Adipocyte (in vitro differentiated cells): Measurements from ENCODE around the gene CNEP1R1.
A peak's percentile ranks its signal among the peaks of the same experiment; 100 is the strongest.
"Not testable (repeated sequence)": the region's sequence is repeated elsewhere in the genome, so short reads cannot be mapped to it uniquely, and the experiment has no call there.

Experiments
- DNase-seq: peaks from one replicate; pipeline ENCODE4 v3.0.0-alpha.2; 2015; ENCODE audit warnings: low read depth
- H3K27me3 ChIP-seq: replicated peaks from 2 replicates; pipeline ENCODE4 v1.7.0; 2013; ENCODE audit warnings: mild to moderate bottlenecking, low read length, moderate library complexity; ENCODE audit not compliant: control insufficient read depth, insufficient read depth
- H3K36me3 ChIP-seq: 2 replicates; pipeline ENCODE4 v1.7.0; 2013; ENCODE audit warnings: low read length, mild to moderate bottlenecking, moderate library complexity; ENCODE audit not compliant: control insufficient read depth, insufficient read depth, severe bottlenecking
- H3K4me1 ChIP-seq: 2 replicates; pipeline ENCODE4 v1.7.0; 2013; ENCODE audit warnings: mild to moderate bottlenecking, low read length, moderate library complexity; ENCODE audit not compliant: control insufficient read depth, insufficient read depth
- H3K4me3 ChIP-seq: 2 replicates; pipeline ENCODE4 v1.7.0; 2013; ENCODE audit warnings: mild to moderate bottlenecking, low read length, moderate library complexity
- H3K9ac ChIP-seq: 2 replicates; pipeline ENCODE4 v1.7.0; 2013; ENCODE audit warnings: mild to moderate bottlenecking, low read length, moderate library complexity
- H3K9me3 ChIP-seq: 2 replicates; pipeline ENCODE4 v1.7.0; 2013; ENCODE audit warnings: mild to moderate bottlenecking, low read length, moderate library complexity; ENCODE audit not compliant: control insufficient read depth

Gene CNEP1R1

DNA sequence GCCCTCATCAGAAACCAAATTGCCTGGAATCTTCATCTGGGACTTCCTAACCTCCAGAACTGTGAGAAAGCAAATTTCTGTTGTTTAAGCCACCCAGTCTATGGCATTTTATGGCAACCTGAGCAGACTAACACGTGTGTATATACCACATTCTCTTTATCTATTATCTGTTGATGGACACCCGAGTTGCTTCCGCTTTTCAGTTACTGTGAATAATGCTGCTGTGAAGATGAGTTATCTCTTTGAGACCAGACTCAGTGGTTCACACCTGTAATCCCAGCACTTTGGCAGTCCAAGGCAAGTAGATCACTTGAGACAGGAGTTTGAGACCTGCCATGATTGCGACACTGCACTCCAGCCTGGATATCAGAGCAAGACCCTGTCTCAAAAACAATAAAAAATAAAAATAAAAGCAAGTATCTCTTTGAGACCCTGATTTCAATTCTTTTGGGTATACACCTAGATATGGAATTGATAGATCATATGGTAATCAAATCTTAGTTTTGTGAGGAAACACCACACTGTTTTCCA is 27.2 kb upstream of the CNEP1R1 start:
- Histone ChIP-seq H3K9me3 (peaks cover 7% of the 10 kb centered on the region), H3K27me3 (peaks cover 20% of the 10 kb centered on the region), H3K4me1 (no peaks in the 10 kb centered on the region), H3K4me3 (no peak overlapping the region), H3K9ac (no peak overlapping the region), H3K36me3 (no peaks in the 10 kb centered on the region)
- no peak for DNase-seq

DNA sequence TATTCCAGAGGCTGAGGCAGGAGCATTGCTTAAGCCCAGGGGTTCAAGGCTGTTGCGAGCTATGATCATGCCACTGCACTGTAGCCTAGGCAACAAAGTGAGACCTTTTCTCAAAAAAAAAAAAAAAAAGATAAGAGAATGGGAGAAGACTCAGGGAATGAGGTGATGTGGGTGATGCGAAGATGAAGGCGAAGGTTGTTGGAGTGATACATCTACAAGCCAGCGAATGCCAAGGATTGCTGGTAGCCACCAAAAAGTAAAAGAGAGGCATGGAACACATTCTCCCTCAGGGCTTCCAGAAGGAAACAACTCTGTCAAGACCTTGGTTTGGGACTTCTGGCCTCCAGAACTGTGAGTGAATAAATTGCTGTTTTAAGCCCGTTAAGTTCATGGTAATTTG is 26.0 kb upstream of the CNEP1R1 start:
- DNase-seq, result no peak
- Histone ChIP-seq H3K36me3 (no peaks in the 10 kb centered on the region), H3K9me3 (peaks cover 8% of the 10 kb centered on the region), H3K4me1 (no peaks in the 10 kb centered on the region), H3K27me3 (peaks cover 19% of the 10 kb centered on the region), H3K4me3 (no peak overlapping the region), H3K9ac (no peak overlapping the region)

DNA sequence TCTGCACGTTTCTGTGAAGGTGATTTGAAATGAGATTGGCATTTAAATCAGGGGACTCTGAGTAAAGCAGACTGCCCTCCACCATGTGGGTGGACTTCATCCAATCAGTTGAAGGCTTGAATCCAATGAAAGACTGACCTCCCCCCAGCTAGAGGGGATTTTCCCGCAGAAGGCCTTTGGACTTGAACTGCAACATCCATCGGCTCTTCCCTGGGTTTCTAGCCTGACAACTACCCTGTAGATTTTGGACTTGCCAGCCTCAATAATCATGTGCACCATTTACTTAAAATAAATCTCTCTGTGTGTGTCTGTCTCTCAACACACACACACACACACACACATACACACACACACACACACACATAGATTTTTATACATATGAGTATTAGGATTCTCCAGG is 23.9 kb upstream of the CNEP1R1 start:
- Histone ChIP-seq H3K36me3 (no peaks in the 10 kb centered on the region), H3K27me3 (peaks cover 5% of the 10 kb centered on the region), H3K4me1 (no peaks in the 10 kb centered on the region), H3K9me3 (peaks cover 13% of the 10 kb centered on the region), H3K4me3 (no peak overlapping the region), H3K9ac (no peak overlapping the region)
- DNase-seq, result no peak

DNA sequence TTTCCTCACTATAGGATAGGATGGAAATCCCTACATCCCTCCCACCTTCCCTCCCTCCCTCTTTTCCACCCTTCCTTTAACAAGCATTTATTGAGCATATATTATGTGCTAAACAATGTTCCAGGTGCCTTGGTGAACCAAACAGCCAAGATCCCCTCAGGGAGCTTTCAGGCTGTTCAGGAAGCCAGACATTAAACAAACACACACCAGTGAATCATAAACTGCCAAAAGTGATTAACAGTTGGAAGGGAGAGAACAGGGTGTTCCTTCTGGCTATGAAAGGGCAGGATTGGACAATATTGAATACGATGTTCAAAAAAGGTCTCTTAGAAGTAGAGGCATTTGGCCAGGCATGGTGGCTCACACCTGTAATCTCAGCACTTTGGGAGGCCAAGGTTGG is 22.8 kb upstream of the CNEP1R1 start:
- Histone ChIP-seq H3K36me3 (no peaks in the 10 kb centered on the region), H3K4me1 (no peaks in the 10 kb centered on the region), H3K9me3 (peaks cover 20% of the 10 kb centered on the region), H3K4me3 (no peak overlapping the region), H3K9ac (no peak overlapping the region), H3K27me3 (peaks cover 5% of the 10 kb centered on the region)
- no peak for DNase-seq

DNA sequence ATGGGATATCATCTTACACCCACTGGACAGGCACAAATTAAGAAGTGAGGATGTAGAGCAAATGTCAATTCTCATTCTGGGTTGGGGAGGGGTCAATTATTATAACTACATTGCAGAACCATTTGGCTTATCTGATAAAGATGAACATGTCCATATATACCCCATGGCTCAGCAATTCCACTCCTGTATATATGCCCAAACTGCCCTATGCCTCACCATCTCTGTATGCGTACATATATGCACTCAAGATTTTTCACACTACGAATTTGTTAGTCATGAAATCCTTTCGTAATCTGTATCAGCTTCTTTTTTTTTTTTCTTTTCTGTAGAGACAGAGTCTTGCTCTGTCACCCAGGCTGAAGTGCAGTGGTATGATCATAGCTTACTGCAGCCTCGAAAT is 20.8 kb upstream of the CNEP1R1 start:
- no peak for DNase-seq
- H3K9me3 ChIP-seq, result peaks cover 16% of the 10 kb centered on the region
- no peak overlapping the region for H3K9ac ChIP-seq
- H3K4me3 ChIP-seq, result no peak overlapping the region
- H3K36me3 ChIP-seq, result no peaks in the 10 kb centered on the region
- peaks cover 2% of the 10 kb centered on the region for H3K27me3 ChIP-seq
- no peaks in the 10 kb centered on the region for H3K4me1 ChIP-seq

DNA sequence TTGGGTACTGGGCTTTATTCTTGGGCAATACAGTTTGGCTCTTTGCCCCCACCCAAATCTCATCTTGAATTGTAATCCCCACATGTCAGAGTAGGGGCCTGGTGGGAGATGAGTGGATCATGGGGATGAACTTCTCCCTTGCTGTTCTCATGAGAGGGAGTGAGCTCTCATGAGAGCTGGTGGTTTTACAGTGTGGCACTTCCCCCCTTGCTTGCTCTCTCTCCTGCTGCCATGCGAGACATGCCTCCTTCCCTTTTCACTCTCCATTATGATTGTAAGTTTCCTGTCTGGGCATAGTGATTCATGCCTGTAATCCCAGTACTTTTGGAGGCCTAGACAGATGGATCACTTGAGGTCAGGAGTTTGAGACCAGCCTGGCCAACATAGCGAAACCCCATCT is 18.1 kb upstream of the CNEP1R1 start:
- no peak for DNase-seq
- peaks cover 16% of the 10 kb centered on the region for H3K9me3 ChIP-seq
- no peaks in the 10 kb centered on the region for H3K4me1 ChIP-seq
- H3K9ac ChIP-seq, result no peak overlapping the region
- H3K36me3 ChIP-seq, result no peaks in the 10 kb centered on the region
- H3K27me3 ChIP-seq, result no peaks in the 10 kb centered on the region
- no peak overlapping the region for H3K4me3 ChIP-seq

DNA sequence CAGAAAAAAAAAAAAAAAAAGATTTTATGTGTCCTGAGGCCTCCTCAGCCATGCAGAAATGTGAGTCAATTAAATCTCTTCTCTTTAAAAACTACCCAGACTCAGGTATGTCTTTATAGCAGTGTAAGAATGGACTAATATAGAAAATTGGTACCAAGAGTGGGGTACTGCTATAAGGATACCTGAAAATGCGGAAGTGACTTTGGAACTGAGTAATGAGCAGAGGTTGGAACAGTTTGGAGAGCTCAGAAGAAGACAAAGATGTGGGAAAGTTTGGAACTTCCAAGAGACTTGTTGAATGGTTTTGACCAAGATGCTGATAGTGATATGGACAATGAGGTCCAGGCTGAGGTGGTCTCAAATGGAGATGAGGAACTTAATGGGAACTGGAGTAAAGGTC is 17.3 kb upstream of the CNEP1R1 start:
- Histone ChIP-seq H3K9me3 (peaks cover 16% of the 10 kb centered on the region), H3K36me3 (no peaks in the 10 kb centered on the region), H3K27me3 (no peaks in the 10 kb centered on the region), H3K9ac (no peak overlapping the region), H3K4me1 (no peaks in the 10 kb centered on the region), H3K4me3 (no peak overlapping the region)
- DNase-seq, result no peak

DNA sequence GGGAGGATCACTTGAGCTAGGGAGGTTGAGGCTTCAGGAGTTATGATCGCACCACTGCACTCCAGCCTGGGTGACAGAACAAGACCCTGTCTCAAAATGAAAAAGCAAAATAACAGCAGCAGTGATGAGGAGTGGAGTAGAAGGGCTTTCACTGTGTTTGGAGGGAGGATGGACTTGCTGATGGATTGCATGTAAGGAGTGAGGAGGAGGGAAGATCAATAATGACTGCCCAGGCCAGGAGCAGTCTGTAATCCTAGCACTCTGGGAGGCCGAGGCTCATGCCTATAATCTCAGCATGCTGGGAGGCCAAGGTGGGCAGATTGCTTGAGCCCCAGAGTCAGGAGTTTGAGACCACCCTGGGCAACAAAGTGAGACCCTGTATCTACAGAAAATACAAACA is 14.8 kb upstream of the CNEP1R1 start:
- Histone ChIP-seq H3K27me3 (peaks cover 4% of the 10 kb centered on the region), H3K36me3 (no peaks in the 10 kb centered on the region), H3K9me3 (peaks cover 11% of the 10 kb centered on the region), H3K4me3 (no peak overlapping the region), H3K9ac (no peak overlapping the region), H3K4me1 (no peaks in the 10 kb centered on the region)
- no peak for DNase-seq

DNA sequence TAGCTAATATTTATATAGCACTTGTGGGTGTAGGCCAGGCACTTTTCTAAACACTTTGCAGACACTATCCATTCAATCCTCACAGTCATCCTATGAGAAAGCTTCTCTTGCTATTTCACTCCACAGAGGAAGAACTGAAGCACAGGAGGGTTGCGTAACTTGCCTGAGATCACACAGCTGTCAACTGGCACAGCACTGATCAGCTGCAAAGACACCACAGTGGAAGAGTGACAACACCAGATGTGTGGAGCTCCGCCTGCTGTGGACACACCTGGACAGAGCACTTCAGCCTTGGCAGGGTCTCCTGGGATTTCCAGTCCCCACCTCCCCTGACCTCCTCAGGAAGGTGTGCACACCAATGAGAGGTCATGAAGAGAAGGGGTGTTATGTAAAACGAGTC is 13.3 kb upstream of the CNEP1R1 start:
- Histone ChIP-seq H3K4me1 (no peaks in the 10 kb centered on the region), H3K4me3 (no peak overlapping the region), H3K36me3 (no peaks in the 10 kb centered on the region), H3K9ac (no peak overlapping the region), H3K9me3 (peaks cover 7% of the 10 kb centered on the region), H3K27me3 (peaks cover 4% of the 10 kb centered on the region)
- DNase-seq, result peak; percentile 27

DNA sequence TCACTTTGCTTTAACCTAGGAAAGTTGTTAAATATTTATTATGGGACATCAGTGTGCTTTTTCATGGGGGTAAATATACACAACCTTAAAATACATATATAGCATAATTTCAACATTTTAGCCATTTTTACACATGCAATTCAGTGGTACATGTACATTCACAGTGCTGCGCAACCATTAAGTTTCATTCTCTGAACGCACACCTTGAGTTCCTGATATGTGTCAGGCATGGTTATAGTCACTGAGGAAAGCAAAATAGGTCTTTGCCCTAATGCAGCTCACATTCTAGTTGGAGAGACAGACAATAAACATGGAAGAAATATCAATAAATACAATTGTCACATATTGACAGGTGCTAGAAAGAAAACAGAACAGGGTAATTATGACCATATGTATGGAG is 12.8 kb upstream of the CNEP1R1 start:
- Histone ChIP-seq H3K27me3 (peaks cover 4% of the 10 kb centered on the region), H3K36me3 (no peaks in the 10 kb centered on the region), H3K9me3 (peaks cover 2% of the 10 kb centered on the region), H3K9ac (no peak overlapping the region), H3K4me3 (no peak overlapping the region), H3K4me1 (no peaks in the 10 kb centered on the region)
- no peak for DNase-seq

DNA sequence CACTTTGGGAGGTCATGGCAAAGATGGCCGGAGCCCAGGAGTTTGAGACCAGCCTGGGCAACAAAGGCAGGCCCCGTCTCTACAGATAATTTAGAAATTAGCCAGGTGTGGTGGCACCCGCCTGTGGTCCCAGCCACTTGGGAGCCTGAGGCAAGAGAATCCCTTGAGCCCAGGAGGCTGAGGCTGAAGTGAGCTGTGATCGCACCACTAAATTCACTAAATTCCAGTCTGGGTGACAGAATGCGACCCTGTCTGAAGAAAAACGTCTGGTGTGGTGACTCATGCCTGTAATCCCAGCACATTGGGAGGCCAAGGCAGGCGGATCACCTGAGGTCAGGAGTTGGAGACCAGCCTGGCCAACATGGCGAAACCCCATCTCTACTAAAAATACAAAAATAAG is 10.8 kb upstream of the CNEP1R1 start:
- H3K9ac ChIP-seq, DNase-seq, H3K9me3 ChIP-seq, H3K36me3 ChIP-seq, H3K27me3 ChIP-seq, H3K4me3 ChIP-seq, H3K4me1 ChIP-seq: not testable (repeated sequence)

DNA sequence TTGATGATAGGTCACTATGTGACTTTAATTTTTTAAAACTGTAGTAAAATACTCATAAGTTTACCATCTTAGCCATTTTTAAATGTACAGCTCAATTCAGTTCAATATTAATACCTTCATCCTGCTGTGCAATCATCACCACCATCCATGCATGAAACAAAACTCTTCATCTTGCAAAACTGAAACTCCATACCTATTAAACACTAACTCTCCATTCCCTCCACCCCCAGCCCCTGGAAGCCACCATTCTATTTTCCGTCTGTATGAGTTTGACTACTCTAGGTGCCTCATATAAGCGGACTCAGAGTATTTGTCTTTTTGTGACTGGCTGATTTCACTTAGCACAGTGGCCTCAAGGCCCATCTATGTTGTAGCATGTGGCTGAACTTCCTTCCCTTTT is 9.4 kb upstream of the CNEP1R1 start:
- no peak for DNase-seq
- Histone ChIP-seq H3K9me3 (no peaks in the 10 kb centered on the region), H3K4me1 (no peaks in the 10 kb centered on the region), H3K4me3 (no peak overlapping the region), H3K27me3 (peaks cover 6% of the 10 kb centered on the region), H3K36me3 (no peaks in the 10 kb centered on the region), H3K9ac (no peak overlapping the region)
